ENCODE data around the gene DNAH6. TPM values are rescaled to one million over a fixed set of nuclear protein-coding genes. Genes with fewer than 3 reads are reported as not detected.

Gene DNAH6
- total RNA-seq, 1 experiment from 2014 or later, result 1.6 TPM

DNA sequence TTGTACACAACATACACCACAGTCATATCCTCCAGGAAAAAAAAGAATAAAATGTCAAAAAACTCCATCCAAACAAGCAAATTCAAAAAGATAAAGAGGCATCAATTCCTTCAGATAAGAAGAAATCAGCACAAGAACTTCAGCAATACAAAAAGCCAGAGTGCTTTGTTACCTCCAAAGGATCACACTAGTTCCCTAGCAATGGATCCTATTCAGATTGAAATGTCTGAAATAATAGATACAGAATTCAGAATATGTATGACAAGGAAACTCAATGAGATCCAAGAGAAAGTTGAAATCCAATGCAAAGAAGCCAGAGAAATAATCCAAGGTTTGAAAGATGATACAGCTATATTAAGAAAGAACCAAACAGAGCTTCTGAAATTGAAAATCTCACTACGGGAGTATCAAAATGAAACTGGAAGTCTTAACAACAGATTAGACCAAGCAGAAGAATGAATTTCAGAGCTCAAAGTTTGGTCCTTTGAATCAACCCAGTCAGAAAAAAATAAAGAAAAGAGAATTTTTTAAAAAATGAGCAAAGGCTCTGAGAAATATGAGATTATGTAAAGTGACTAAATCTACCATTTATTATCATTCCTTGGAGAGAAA lies 284.0 kb downstream of the DNAH6 start:
- no peak overlapping the region for H3K27ac ChIP-seq (ENCODE audit: low read depth, low read length)
- H3K27me3 ChIP-seq (ENCODE audit: insufficient read depth, low read length), result no peaks in the 10 kb centered on the region
- no peaks in the 10 kb centered on the region for H3K36me3 ChIP-seq (ENCODE audit: control insufficient read depth in 1 of 2, insufficient read depth in 2 of 2, low read length in 2 of 2)
- DNase-seq (ENCODE audit: low read depth, low spot score), result no peak
- CTCF ChIA-PET, result no interaction called here
- POLR2A ChIA-PET, result no interaction called here
- no peak overlapping the region for H3K9ac ChIP-seq (ENCODE audit: low read length)
- no TSS peak for BruUV-seq (replicated peaks)
- no peak overlapping the region for H3K4me3 ChIP-seq (replicated peaks in 1 of 2; ENCODE audit: low read depth in 1 of 2, low read length in 2 of 2)
- TF ChIP-seq, protein P1, sequence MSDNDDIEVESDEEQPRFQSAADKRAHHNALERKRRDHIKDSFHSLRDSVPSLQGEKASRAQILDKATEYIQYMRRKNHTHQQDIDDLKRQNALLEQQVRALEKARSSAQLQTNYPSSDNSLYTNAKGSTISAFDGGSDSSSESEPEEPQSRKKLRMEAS (IDR thresholded peaks at IDR 0.05), result no peak
- TF ChIP-seq POLR2AphosphoS5 (IDR thresholded peaks at IDR 0.05; ENCODE audit: low read depth, low read length) (no peak), TCF7L2 (IDR thresholded peaks at IDR 0.05; ENCODE audit: borderline replicate concordance, extremely low read depth, insufficient read depth, insufficient read length) (no peak), SRF (IDR thresholded peaks at IDR 0.05; ENCODE audit: low read depth) (no peak), RAD21 (IDR thresholded peaks at IDR 0.05; ENCODE audit: low read depth) (no peak), ZFX (IDR thresholded peaks at IDR 0.05) (no peak), ZNF274 (IDR thresholded peaks at IDR 0.05; ENCODE audit: low read depth, low read length) (no peak)
- H3K4me2 ChIP-seq (ENCODE audit: low read length), result no peak overlapping the region
- no peaks in the 10 kb centered on the region for H4K20me1 ChIP-seq (ENCODE audit: insufficient read depth)
- no peaks in the 10 kb centered on the region for H3K4me1 ChIP-seq (ENCODE audit: control insufficient read depth in 1 of 2, insufficient read depth in 2 of 2, low read length in 2 of 2)
- RAD21 ChIA-PET (ENCODE audit: low non-redundant PET in 1 of 2, low total read pairs in 2 of 2, uncharacterized antibody in 2 of 2, unreplicated experiment in 2 of 2), result no interaction called here
- H2AFZ ChIP-seq (ENCODE audit: low read depth, low read length, poor library complexity, severe bottlenecking), result no peak overlapping the region
- no peaks in the 10 kb centered on the region for H3K9me3 ChIP-seq (ENCODE audit: control insufficient read depth in 1 of 2, insufficient read depth in 1 of 2, low read depth in 1 of 2, low read length in 2 of 2)
- no peaks in the 10 kb centered on the region for H3K9me2 ChIP-seq (ENCODE audit: insufficient read depth)
- no peak for ATAC-seq
- H3K79me2 ChIP-seq (ENCODE audit: insufficient read depth, low read length), result no peaks in the 10 kb centered on the region
- intact Hi-C loops (cut with micrococcal nuclease), result no loop called here

DNA sequence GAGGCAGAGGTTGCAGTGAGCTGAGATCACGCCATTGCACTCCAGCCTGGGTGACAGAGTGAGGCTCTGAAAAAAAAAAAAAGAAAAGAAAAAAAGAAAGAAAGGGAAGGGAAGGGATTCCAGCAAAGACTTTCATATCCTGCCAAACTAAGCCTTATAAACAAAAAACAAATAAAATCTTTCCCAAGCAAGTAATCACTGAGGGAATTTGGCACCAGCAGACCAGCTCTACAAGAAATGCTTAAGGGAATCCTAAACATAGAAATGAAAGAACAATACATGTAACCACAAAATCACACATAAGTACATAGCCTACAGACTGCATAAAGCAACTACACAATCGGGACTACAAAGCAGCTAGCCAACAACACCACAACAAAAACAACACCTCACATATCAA lies 285.5 kb downstream of the DNAH6 start:
- Histone ChIP-seq H3K36me3 (ENCODE audit: control insufficient read depth in 1 of 2, insufficient read depth in 2 of 2, low read length in 2 of 2) (no peaks in the 10 kb centered on the region), H3K9me2 (ENCODE audit: insufficient read depth) (no peaks in the 10 kb centered on the region), H3K27ac (ENCODE audit: low read depth, low read length) (no peak overlapping the region), H3K4me3 (replicated peaks in 1 of 2; ENCODE audit: low read depth in 1 of 2, low read length in 2 of 2) (no peak overlapping the region), H4K20me1 (ENCODE audit: insufficient read depth) (no peaks in the 10 kb centered on the region), H3K27me3 (ENCODE audit: insufficient read depth, low read length) (no peaks in the 10 kb centered on the region), H3K79me2 (ENCODE audit: insufficient read depth, low read length) (no peaks in the 10 kb centered on the region), H3K9ac (ENCODE audit: low read length) (no peak overlapping the region), H3K4me1 (ENCODE audit: control insufficient read depth in 1 of 2, insufficient read depth in 2 of 2, low read length in 2 of 2) (0 out of 4 replicates have a peak, but pooled peaks cover 0 to under 1% of the 10 kb centered on the region in 2 experiments), H3K4me2 (ENCODE audit: low read length) (no peak overlapping the region), H2AFZ (ENCODE audit: low read depth, low read length, poor library complexity, severe bottlenecking) (no peak overlapping the region), H3K9me3 (ENCODE audit: control insufficient read depth in 1 of 2, insufficient read depth in 1 of 2, low read depth in 1 of 2, low read length in 2 of 2) (no peaks in the 10 kb centered on the region)
- no peak for DNase-seq (ENCODE audit: low read depth, low spot score)
- no peak for ATAC-seq
- ChIA-PET RAD21 (ENCODE audit: low non-redundant PET in 1 of 2, low total read pairs in 2 of 2, uncharacterized antibody in 2 of 2, unreplicated experiment in 2 of 2) (no interaction called here), POLR2A (no interaction called here), CTCF (no interaction called here)
- BruUV-seq (replicated peaks), result no TSS peak
- intact Hi-C loops (cut with micrococcal nuclease), result no loop called here
- no peak for TF ChIP-seq ELF1 (IDR thresholded peaks at IDR 0.05; ENCODE audit: borderline replicate concordance, low read depth)
- no peak for TF ChIP-seq ZNF274 (IDR thresholded peaks at IDR 0.05; ENCODE audit: low read depth, low read length)
- no peak for TF ChIP-seq POLR2A (IDR thresholded peaks at IDR 0.05; ENCODE audit: borderline replicate concordance, extremely low read depth, insufficient read depth, insufficient read length)
- TF ChIP-seq EZH2 (IDR thresholded peaks at IDR 0.05), result no peak
- no peak for TF ChIP-seq CBX3 (IDR thresholded peaks at IDR 0.05; ENCODE audit: low read depth)
- TF ChIP-seq TCF7L2 (IDR thresholded peaks at IDR 0.05; ENCODE audit: borderline replicate concordance, extremely low read depth, insufficient read depth, insufficient read length), result no peak
- TF ChIP-seq, protein P2, sequence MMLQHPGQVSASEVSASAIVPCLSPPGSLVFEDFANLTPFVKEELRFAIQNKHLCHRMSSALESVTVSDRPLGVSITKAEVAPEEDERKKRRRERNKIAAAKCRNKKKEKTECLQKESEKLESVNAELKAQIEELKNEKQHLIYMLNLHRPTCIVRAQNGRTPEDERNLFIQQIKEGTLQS (IDR thresholded peaks at IDR 0.05), result no peak
- TF ChIP-seq POLR2AphosphoS5 (IDR thresholded peaks at IDR 0.05; ENCODE audit: low read depth, low read length), result no peak
- TF ChIP-seq SRF (IDR thresholded peaks at IDR 0.05; ENCODE audit: low read depth), result no peak
- no peak for TF ChIP-seq EZH2phosphoT487 (IDR thresholded peaks at IDR 0.05; ENCODE audit: borderline replicate concordance)
- TF ChIP-seq EGR1 (IDR thresholded peaks at IDR 0.05; ENCODE audit: low read depth), result no peak
- TF ChIP-seq SIN3A (IDR thresholded peaks at IDR 0.05; ENCODE audit: low read depth), result no peak
- TF ChIP-seq, protein P3, sequence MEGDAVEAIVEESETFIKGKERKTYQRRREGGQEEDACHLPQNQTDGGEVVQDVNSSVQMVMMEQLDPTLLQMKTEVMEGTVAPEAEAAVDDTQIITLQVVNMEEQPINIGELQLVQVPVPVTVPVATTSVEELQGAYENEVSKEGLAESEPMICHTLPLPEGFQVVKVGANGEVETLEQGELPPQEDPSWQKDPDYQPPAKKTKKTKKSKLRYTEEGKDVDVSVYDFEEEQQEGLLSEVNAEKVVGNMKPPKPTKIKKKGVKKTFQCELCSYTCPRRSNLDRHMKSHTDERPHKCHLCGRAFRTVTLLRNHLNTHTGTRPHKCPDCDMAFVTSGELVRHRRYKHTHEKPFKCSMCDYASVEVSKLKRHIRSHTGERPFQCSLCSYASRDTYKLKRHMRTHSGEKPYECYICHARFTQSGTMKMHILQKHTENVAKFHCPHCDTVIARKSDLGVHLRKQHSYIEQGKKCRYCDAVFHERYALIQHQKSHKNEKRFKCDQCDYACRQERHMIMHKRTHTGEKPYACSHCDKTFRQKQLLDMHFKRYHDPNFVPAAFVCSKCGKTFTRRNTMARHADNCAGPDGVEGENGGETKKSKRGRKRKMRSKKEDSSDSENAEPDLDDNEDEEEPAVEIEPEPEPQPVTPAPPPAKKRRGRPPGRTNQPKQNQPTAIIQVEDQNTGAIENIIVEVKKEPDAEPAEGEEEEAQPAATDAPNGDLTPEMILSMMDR (IDR thresholded peaks at IDR 0.05 in 2 of 3, conservative IDR thresholded peaks at IDR 0.05 in 1 of 3; ENCODE audit: borderline replicate concordance in 1 of 3, insufficient read depth in 1 of 3, low read depth in 2 of 3, low read length in 2 of 3), result no peak
- no peak for TF ChIP-seq CEBPB (IDR thresholded peaks at IDR 0.05; ENCODE audit: low read depth)
- no peak for TF ChIP-seq ZFX (IDR thresholded peaks at IDR 0.05)
